ENCODE results near the gene PIMREG.

The PIMREG gene

GRCh38 chr17:6456321-6456720 lies 12.1 kb downstream of the PIMREG start:
- H3K4me2 ChIP-seq = no peak overlapping the region

GRCh38 chr17:6456914-6457687 lies 12.8 kb downstream of the PIMREG start:
- Histone ChIP-seq H3K9ac (no peak overlapping the region), H3K27me3 (ENCODE audit: insufficient read depth, low read depth) (no peaks in the 10 kb centered on the region), H3K4me3 (IDR thresholded peaks at IDR 0.05; ENCODE audit: insufficient read depth, low read depth, low read length) (no peak overlapping the region), H3K4me1 (ENCODE audit: low read depth, poor library complexity, severe bottlenecking) (no peaks in the 10 kb centered on the region), H2AFZ (ENCODE audit: low read depth) (no peak overlapping the region), H3K36me3 (ENCODE audit: insufficient read depth) (no peaks in the 10 kb centered on the region), H3K79me2 (ENCODE audit: insufficient read depth, low read depth) (no peaks in the 10 kb centered on the region), H3K27ac (no peak overlapping the region), H4K20me1 (ENCODE audit: insufficient read depth) (no peaks in the 10 kb centered on the region), H3K4me2 (no peak overlapping the region)
- no peak for TF ChIP-seq CTCF (conservative IDR thresholded peaks at IDR 0.05; ENCODE audit: low read depth, low read length)

More at GRCh38 chr17:6456321-6456720, 12.1 kb downstream of the PIMREG start:
- Histone ChIP-seq H3K36me3 (ENCODE audit: insufficient read depth) (no peaks in the 10 kb centered on the region), H3K27ac (no peak overlapping the region), H3K79me2 (ENCODE audit: insufficient read depth, low read depth) (no peaks in the 10 kb centered on the region), H3K27me3 (ENCODE audit: insufficient read depth, low read depth) (no peaks in the 10 kb centered on the region), H2AFZ (ENCODE audit: low read depth) (no peak overlapping the region), H3K4me1 (ENCODE audit: low read depth, poor library complexity, severe bottlenecking) (no peaks in the 10 kb centered on the region), H3K9ac (no peak overlapping the region), H4K20me1 (ENCODE audit: insufficient read depth) (no peaks in the 10 kb centered on the region), H3K4me3 (IDR thresholded peaks at IDR 0.05; ENCODE audit: insufficient read depth, low read depth, low read length) (no peak overlapping the region)
- no peak for TF ChIP-seq CTCF (conservative IDR thresholded peaks at IDR 0.05; ENCODE audit: low read depth, low read length)

GRCh38 chr17:6457688-6458459 lies 13.6 kb downstream of the PIMREG start:
- Histone ChIP-seq H3K36me3 (ENCODE audit: insufficient read depth) (no peaks in the 10 kb centered on the region), H3K27me3 (ENCODE audit: insufficient read depth, low read depth) (no peaks in the 10 kb centered on the region), H3K4me2 (no peak overlapping the region), H2AFZ (ENCODE audit: low read depth) (no peak overlapping the region), H3K4me3 (IDR thresholded peaks at IDR 0.05; ENCODE audit: insufficient read depth, low read depth, low read length) (no peak overlapping the region), H3K27ac (no peak overlapping the region), H4K20me1 (ENCODE audit: insufficient read depth) (no peaks in the 10 kb centered on the region), H3K4me1 (ENCODE audit: low read depth, poor library complexity, severe bottlenecking) (no peaks in the 10 kb centered on the region), H3K79me2 (ENCODE audit: insufficient read depth, low read depth) (no peaks in the 10 kb centered on the region), H3K9ac (no peak overlapping the region)
- TF ChIP-seq CTCF (conservative IDR thresholded peaks at IDR 0.05; ENCODE audit: low read depth, low read length) = no peak

- Histone ChIP-seq H3K4me1 (ENCODE audit: low read depth, poor library complexity, severe bottlenecking) (no peaks in the 10 kb centered on the region), H3K4me3 (IDR thresholded peaks at IDR 0.05; ENCODE audit: insufficient read depth, low read depth, low read length) (no peak overlapping the region), H3K4me2 (no peak overlapping the region), H3K27me3 (ENCODE audit: insufficient read depth, low read depth) (no peaks in the 10 kb centered on the region), H4K20me1 (ENCODE audit: insufficient read depth) (no peaks in the 10 kb centered on the region), H3K36me3 (ENCODE audit: insufficient read depth) (no peaks in the 10 kb centered on the region), H2AFZ (ENCODE audit: low read depth) (no peak overlapping the region), H3K27ac (no peak overlapping the region), H3K79me2 (ENCODE audit: insufficient read depth, low read depth) (no peaks in the 10 kb centered on the region), H3K9ac (no peak overlapping the region)
- no peak for TF ChIP-seq CTCF (conservative IDR thresholded peaks at IDR 0.05; ENCODE audit: low read depth, low read length)
Measured at GRCh38 chr17:6458460-6458950, 14.2 kb downstream of the PIMREG start.
